RPMI8226 (cell line): ENCODE results near the gene S1PR3.

Source experiments
- DNase-seq: peaks from one replicate; pipeline ENCODE4 v3.0.0-alpha.2; 2015

Gene S1PR3

DNA sequence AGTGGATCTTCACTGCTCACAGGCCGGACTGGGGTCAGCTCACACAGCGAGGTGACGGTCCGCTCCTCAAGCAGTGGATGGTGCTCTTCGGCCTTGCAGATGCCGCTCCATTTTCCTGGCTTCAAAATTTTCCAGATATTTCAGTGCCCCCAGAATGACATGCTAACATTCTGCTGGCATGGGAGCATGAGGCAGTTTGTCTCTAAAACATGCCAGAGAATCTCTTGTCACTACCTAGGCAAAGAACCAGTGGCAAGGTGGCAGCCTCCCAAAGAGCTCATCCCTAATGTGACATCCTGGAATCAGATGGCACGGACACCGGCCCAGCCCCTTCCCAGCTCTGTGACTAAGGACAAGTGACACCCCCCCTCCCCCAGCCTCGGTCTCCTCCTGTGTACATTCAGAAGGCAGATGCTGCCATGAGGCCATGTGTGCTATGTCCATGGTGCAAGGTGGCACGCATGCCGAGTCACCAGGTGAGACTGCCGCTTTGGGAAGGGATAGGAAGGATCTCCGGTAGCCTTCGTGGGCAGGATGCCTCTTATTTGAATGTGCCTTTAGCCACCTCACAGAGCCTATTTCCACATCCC lies 2.7 kb downstream of the S1PR3 start:
- DNase-seq = no peak

DNA sequence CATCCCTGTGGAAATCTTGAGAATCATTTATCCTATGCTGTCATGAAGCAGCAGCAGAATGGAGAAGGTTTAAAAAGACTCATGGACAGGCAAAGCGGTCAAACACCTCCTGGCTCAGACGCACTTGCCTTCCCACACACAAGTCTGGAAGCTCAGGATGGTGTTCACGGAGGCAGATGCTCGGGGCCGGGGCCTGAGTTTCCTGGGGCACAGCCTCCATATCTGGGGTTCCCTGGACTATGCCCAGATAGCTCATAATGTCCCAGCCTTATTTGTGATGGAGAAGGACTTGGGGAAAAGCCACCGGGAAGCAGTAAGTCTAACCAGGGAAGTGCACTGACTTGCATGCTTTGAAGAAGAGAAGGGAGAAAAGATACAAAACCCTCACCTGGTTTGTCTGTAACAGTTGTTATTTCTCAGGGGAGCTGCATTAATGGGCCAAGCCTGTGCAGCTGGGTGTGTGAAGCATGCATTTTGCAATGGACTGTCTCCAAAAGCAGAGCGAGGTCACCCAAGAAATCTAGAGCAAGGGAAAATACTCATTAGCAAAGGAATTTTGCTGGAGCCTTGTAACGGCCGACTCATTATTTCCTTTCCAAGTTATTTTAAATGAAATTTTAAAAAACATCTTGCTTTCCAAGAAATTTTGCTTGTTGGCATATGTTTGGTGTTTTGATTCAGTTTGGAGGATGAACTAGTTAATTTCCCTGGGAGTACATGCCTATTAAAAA lies 3.4 kb downstream of the S1PR3 start:
- DNase-seq = no peak

DNA sequence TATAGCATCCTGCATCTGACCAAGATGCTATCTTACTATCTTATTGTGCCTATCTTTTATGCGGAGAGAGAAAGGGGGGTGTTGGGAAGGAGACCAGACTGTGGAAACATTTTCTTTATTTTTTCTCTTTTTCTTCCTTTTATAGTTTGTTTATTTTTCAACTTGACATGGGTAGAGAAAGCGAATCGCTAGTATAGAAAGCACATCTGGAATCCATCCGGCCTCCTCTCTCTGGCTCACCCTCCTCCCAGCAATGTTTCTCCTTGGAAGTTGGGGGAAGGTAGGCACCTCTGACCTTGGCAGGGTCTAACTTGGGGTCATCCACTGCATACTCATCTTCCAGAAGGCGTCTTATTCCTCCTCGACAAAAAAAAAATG lies 3.9 kb downstream of the S1PR3 start:
- no peak for DNase-seq

DNA sequence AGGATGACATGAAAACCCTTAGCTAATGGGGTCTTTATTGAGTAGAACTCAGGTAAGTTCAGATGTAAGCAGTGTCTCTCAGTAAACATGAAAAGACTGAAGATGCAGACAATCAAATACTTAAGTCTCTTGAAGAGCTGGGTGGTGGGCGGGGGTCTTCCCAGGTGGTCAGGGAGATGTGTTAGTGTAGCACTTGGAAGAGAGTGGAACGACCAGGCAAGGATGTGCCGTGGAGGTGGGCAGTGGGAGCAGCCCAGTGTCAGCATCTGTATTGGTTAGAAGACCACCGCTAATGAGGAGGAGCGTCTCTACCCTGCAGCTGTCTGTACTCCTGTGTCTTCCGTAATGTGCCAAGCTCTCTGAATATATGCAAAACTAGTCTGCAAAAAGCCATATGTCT lies 4.4 kb downstream of the S1PR3 start:
- no peak for DNase-seq

DNA sequence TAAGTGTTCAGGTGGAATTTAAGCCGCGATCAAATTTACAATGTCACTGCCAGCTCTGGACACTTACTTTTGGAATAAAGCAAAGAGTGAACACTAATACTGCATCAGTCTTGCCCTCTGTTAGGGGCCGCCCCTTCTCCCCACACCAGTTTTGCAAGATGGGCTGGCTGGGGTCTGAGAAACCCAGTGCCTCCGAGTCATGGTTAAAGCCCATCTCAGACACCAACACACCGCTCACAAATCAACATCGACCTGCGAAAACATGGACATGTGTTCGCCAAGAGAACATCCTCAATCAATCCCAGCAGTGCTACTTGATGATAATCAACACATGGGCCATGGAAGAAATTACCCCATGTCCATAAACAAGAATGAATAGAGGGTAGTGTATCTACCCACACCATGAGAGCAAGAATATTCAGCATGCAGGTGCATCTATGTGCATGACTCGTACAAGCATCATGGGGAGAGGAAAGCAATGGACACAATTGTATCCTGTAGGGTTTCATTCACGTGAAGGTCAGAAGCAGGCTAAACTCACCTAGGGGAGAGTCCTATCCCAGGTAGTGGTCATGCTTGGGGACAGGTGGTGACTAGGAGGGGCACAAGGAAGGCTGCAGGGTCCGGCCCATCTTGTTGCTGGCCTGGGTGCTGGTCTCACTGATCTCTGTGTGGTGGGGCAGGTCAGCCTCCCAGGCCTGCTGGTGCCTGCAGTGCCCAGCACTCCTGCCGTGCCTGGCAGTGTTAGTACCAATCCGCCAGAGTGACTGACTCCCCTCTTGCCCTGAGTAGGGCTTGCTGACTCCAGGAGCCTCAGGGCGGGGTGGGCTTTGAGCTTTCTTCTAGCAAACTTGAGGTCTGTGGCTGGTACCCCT lies 5.0 kb downstream of the S1PR3 start:
- no peak for DNase-seq

DNA sequence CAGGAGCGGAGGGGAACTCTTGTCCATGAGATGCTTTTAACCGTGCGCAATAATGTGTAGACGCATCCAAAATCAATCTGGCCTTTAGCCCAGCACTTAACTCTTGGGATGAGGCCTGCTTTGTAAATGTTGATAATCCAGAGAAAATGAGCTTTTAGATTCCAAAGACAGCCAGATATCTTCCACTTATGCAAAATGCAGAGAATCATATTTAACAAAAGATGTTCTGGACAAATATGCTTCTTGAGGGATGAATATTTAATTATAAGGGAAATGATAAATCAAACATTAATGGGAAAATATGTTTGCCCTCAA lies 5.6 kb downstream of the S1PR3 start:
- no peak for DNase-seq

DNA sequence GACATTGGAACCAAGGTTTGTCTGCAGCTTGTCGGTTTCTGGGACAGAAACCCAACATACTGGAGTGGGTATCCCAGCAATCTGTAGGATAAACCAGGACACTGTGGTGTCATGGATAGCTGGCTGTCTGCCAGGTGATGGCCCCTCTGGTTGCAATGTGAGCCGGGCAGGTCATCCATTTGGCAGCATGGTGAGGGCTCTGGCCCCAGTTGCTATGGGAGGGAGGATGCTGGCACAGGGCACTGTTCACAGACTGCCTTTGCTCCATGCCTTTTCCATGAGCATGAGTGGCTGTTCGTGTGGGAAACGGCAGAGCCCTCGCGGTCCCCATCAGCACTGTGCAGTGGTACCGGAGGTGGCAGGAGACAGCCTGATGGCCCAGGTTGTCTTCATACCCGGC lies 6.4 kb downstream of the S1PR3 start:
- no peak for DNase-seq

DNA sequence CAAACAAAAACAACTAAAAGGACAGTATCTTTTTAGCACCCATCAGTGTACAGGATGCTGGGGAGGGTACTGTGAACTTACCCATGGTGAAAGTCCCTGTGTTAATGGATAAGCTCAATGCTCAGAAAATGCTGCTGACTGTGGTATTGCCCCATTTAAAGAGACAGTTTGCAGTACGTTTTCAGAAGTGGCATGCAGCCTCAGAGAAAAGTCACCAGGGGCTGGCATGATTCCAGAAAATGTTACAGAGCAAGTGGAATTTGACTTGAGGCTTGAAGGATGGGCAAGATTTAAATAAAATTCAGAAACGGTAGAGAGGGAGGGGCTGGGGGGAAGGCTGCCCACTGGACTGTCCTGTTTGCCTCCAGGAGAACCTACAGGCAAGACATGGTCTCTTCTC lies 7.2 kb downstream of the S1PR3 start:
- peak; percentile 37 for DNase-seq

DNA sequence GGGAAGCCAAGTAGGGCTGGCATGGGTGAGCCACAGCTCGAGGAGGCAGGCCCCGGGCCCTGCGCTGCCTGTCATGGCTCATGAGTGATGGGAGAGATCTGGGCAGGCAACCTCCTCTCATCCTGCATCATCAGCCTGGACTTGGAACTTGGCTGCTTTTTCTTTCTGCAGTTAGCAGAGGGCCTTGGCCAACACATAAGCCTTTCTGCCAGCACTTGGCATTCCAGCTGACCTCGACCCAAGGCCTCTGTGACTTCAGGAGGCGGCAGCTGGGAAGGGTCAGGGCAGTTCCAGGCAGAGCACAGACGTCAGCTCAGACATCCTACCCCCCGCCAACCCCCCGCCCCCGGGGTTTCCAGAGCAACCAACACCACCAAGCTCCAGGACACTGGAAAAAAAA lies 7.6 kb downstream of the S1PR3 start:
- no peak for DNase-seq

DNA sequence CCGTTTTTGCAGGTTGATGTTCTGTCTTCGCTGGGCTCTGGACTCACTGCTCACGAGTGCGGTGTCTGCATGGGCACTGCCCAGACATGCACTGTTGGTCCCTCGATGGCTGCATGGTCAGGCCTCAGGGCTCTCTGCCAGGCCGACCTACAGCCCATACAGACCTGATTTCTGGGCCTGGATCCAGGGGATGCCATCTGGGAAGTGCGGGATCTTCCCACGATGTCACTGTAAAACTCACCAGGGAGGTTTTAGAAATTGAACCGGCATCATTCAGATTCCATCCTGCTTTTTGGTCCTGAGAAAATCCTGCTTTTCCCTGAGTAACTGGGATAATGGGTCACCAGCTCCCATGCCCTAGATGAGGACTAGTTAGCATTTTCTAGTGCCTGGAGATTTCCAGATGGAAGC lies 9.1 kb downstream of the S1PR3 start:
- no peak for DNase-seq

DNA sequence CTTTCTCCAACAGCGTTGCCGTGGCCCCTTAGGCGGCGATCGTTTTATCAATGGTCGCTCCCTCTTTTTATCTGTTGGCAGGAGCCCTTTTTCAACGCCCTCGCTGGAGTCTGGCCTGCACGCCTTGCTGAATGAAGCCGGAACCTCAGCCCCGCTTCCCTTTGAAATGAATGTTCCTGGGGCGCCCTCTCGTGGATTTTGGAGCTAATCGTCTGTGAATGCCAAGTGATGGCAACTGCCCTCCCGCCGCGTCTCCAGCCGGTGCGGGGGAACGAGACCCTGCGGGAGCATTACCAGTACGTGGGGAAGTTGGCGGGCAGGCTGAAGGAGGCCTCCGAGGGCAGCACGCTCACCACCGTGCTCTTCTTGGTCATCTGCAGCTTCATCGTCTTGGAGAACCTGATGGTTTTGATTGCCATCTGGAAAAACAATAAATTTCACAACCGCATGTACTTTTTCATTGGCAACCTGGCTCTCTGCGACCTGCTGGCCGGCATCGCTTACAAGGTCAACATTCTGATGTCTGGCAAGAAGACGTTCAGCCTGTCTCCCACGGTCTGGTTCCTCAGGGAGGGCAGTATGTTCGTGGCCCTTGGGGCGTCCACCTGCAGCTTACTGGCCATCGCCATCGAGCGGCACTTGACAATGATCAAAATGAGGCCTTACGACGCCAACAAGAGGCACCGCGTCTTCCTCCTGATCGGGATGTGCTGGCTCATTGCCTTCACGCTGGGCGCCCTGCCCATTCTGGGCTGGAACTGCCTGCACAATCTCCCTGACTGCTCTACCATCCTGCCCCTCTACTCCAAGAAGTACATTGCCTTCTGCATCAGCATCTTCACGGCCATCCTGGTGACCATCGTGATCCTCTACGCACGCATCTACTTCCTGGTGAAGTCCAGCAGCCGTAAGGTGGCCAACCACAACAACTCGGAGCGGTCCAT lies 10.0 kb downstream of the S1PR3 start:
- peak; percentile 76 for DNase-seq

DNA sequence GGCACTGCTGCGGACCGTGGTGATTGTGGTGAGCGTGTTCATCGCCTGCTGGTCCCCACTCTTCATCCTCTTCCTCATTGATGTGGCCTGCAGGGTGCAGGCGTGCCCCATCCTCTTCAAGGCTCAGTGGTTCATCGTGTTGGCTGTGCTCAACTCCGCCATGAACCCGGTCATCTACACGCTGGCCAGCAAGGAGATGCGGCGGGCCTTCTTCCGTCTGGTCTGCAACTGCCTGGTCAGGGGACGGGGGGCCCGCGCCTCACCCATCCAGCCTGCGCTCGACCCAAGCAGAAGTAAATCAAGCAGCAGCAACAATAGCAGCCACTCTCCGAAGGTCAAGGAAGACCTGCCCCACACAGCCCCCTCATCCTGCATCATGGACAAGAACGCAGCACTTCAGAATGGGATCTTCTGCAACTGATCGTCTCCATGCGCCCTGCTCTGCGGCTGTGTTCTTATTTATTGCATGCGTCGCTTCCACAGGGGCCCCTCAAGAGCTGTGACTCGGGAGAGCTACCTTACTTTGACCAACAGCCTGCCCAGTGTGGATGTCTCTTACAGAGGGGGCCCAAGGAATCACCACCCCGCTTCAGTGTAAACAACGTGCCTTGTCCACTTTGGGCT lies 10.8 kb downstream of the S1PR3 start:
- no peak for DNase-seq

DNA sequence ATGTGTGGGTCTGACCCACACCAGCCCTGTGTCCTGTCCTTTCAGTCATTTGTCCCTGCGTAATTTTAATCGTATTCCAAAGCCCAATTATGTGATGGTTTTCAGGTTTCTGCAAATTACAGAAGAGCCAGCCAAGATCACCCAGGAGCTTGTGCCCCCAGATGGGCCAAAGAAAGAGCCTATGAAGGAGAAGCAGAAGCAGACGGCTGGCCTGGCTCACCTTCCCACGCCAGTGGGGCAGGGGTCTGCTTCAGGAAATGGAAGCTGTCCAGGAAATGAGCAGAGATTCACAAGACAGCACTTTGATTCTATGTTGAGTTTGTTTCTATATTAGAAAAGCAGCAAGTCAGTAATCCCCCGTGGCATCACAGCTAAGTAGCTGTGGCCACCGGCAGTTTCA lies 11.7 kb downstream of the S1PR3 start:
- no peak for DNase-seq

DNA sequence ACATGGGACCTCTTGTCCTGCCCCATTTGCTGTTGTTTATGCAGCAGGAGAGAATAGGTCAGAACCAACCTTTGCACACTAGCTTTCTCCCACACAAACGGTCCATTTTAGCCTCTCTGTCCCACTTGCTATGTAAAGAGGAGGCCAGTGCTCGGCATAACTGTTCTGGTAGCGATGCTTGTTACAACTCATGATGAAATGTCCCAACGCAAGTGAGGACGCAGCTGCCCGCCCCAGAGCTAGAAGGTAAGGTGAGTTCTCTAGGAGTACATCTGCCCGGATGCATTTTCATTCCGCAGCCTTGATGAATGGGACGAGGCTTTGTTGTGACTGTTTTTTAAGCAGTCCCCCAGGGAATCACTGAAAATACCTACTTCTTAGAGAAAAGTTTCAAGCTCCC lies 14.1 kb downstream of the S1PR3 start:
- DNase-seq = no peak

DNA sequence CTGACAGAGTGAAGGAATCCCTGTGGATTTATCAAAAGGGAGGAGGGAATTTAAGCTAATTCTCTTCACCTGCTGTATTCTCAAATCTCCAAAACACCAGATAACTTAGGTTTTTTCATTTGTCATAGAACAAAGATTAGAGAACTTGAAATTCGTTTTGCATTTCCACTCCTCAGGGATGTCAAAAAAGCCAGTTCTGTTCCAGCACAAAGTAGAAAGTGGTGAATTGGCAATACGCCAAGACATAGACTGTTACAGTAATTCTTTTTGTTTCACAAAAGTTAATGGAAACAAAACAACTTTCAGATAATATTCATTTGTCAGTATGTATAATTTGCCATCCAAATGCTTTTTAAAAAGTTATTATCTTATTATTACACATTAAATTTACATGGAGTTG lies 15.0 kb downstream of the S1PR3 start:
- DNase-seq = no peak

DNA sequence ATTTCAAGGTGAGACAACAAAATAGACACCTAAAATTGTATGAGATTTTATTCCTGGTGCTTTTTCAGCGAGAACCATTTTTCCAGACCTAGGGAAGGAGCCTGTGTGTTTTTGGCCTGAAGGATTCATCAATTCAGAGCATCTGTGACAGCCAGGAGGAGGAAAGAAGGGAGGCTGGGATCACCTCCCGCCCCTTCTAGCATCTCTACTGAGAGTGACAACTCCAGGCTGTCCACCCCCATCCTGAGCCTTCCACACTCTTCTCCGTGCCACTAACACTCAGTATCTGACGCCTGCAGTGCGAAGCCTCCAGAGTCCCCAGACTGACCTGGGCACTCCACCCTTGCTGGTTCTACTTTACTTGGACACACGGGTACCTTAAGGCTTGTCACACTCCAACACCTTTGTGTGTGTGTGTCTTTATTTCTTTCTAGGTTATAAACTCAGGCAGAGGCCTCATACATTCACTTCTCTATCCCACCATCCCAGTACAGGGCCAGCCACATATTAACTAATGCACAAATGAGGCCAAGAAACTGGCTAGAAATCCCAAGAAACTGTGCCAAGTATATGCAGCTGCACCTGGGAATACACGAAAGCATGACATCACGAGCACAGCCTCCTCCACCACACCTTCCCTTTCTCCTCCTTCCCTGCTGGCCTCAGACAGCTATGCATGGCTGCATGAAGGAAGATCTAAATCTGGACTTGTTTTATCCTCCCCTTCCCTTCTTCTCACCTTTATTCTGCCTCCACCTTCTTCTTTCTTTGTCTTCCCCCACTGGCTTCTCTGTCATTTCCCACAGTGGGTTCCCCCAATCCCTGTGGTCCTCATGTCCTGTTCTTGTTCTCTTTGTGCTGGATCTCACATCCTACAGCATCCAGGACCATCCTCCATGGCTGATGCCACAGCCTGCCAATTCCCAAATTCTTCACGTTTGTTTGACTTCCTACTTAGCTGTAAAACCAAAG lies 16.0 kb downstream of the S1PR3 start:
- DNase-seq = no peak

DNA sequence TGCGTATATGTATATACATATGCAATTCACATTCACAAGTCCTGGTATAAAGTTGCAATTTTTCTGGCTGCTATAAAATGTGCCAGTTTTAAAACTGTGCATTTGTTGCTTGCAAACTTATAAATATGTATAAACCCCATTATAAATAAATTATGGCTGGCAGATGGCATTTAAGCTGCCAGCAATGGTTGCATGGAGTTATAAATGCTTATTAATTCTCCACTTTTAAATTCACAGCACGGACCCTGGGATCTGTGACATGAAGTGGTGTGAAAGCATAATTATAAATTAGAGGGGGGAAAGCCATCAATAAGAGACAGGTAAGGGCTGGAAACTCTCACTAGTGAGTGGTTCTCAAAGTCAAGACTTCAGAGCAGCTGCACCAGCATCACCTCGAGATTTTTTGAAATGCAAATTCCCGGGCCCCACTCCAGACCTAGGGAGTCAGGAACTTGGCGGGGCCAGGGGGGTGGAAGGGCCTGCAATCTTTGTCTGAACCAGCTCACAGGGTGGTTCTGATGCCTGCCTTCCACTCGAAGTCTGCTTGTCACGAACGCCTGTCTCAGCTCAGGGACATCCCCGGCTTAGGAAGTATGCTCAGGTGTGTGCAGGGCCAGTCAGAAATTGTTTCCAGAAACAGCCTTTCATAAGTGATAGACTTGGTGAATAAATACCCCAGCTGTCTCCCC lies 16.9 kb downstream of the S1PR3 start:
- no peak for DNase-seq

DNA sequence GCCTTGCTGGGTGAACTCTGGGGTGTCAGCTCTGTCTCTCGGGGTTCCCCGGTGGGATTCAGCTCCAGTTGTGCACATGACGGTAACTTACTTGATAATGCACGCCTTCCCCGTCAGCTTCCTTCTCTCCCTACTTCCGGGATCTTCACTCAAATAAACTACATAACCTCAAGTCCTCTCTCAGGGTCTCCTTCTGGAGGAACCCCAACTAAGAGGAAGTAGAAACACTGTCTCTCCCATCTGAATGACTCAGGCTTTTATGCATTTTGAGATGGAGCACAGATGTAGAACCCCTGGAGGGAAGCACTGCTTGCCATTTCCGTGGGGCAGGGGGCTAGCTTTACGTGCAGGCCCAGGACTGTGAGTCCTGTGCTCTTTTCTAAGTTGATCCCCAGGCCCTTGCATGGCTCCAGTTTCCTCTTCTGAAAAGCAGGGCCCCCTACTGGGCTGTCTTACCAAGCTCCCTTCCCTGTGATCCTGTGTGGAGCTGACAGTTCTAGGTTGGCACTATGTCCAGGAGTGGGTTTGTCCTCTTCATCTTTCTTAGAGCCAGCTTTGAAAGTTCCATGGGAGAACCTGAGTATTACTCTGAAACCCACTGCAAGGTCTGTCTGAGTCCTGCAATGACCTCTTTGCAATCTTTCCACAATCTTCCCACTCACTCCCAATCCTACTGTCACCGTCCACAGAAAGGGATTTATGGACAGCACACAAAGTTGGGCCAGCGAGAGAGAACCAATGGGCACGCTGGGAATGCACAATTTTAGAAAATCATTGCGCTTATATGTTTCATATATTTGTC lies 17.7 kb downstream of the S1PR3 start:
- no peak for DNase-seq

DNA sequence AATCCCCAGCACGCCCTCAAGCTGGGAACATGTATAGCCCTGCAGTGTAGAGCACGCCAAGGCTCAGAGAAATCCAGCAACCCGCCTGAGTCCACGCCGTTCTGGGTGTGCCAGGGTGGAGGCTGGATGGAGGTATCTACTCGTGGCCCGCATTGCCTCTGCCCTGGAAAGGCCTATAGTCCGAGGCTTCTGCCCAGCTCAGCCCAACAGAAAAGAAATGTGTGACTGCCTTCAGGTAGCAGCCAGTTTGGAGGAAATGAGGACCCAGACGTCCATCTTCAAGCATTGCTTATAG lies 18.2 kb downstream of the S1PR3 start:
- no peak for DNase-seq

DNA sequence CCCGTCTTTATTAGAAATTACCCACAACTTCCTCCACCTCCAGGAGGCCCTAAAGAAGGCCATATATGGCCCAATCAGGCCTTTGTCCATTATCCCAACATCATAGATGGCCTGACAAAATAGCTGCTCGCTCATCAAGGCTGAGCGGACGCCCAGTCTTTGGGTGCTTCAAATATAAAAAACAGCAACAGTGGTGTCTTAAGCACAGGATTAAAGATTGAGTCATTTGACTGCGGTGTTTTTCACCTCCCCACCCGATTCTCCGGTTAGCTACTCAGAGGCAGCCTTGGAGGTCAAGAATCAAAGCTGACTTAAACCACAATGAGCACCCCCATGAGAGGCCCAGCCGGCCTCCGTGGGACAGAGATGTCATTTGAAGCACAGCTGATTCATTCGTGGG lies 18.8 kb downstream of the S1PR3 start:
- no peak for DNase-seq
